Right renal pelvis (tissue), 4 donors: ENCODE results near the gene TDRD7. TPM values are rescaled to one million over a fixed set of nuclear protein-coding genes. Genes with fewer than 3 reads are reported as not detected.

Source experiments
- DNase-seq, 4 donors: peaks; one replicate each; pipeline ENCODE4 v3.0.0-alpha.2; 2013; ENCODE audit warnings: low read depth in 4 of 4, low spot score in 3 of 4, missing footprints in 1 of 4
- polyA plus RNA-seq, 4 donors: library from polyadenylated mRNA; unstranded; fragments of 120-200 nt; gene quantifications; one replicate each; pipeline ENCODE4 v1.2.1, GENCODE V29; 2013; ENCODE audit not compliant: insufficient read length in 4 of 4

Gene TDRD7
- polyA plus RNA-seq, 4 donors = 6.8 to 9.6 (median 8.3) TPM

DNA sequence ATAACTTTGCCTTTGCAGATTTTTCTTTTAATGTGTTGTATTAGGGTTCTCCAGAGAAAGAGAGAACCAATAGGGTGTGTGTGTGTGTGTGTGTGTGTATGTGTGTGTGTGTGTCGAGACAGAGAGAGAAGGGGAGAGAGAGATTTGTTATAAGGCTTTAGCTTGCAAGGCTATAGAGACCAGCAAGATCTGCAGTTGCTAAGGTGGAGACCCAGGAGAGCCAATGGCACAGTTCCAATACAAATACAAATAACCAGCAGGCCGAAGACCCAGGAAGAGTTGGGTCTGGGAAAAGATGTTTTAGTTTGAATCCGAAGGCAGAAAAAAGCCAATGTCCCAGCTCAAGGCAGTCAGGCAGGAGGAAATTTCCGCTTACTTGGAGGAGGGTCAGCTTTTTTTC lies 112.5 kb downstream of the TDRD7 start:
- no peak for DNase-seq

DNA sequence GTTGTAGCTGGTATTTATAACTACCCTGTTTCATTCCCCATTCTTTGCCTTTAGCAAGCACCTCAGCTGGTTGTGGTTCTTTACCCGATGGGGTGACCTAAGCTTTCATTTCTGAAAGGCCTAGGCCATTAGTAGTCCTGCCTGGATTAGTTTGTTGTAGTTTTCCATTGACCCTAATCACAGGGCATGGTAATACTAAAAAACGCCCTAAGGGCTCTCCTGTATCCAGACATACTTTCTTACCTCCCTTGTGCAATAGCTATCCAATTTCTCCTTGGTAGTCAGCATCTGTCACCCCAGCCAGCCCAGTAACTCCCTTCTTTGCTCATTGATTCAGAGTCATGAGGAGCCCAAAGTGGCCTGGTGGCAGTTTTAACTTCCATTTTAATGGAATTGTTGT lies 113.6 kb downstream of the TDRD7 start:
- no peak for DNase-seq

DNA sequence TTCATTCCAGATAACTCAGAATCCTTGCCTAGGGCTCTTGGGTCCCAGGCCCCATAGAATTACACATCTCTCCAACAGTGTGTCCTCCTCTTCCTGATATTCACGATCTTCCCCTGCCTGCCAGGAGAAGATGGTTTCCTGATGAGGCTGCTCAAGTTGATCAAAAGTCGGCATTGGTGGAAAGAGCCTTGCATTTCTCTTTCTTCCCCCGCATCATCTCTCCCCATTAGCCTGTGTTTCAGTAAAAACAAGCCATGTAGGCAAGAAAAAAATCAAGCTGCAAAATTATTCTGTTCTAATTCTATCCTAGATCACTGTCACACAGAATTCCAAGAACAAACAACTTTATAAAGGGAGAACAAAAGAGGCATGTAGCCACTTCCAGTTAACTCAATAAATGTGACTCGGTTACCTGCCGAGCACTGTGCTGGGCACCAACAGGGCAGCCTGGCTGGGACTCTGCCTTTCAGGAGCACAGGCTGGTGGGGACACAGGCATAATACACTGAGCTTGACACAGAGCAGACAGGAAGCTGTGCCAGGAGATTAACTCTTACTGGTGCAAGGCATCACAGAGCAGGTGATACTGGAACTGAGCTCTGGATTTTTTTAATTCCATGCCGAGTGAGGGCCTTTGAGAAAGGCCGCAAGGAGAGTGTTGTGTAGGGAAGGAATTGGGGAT lies 115.1 kb downstream of the TDRD7 start:
- no peak for DNase-seq

DNA sequence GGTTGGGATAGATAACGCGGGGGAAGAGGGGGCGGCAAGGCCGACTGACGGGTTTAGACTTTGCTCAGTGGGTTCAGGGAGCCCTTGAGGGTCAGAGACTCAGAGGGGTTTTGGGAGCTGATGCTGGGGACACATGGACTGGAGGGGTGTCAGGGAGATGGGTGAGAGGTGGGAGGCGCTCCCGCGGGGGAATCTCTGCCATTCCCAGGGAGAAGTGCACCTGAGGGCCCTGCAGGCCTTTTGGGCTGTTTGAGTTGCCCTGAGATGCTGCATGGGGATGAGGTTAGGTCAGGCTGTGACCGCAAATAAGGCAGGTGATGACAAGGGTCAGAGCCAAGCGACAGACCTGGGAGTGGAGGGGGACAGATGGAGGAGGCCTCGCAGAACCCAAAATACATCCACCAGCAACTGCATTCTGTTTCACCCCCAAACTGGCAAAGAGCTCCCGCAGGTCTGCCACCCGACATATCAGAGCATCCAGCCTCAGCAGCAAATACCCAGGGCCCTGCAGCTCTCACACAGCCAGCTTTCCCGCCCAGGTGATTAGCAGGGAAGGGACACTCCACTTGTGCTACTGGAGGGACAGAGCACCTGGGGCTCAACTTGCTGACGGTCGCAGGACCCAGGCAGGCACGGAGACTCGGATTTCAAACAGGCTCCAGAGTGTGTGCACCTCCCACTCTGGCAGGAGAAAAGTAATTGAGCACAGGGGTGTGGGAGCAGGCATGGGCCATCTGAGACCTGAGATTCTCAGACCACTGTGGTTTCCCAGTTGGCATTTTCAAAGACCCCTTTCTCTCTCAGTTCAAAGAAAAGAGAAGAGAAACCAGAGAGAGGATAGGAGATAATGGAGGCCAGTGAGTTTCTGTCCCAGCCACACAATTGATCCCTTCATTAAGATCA lies 116.0 kb downstream of the TDRD7 start:
- DNase-seq = peak in 1 of 4 donors; percentile 15

DNA sequence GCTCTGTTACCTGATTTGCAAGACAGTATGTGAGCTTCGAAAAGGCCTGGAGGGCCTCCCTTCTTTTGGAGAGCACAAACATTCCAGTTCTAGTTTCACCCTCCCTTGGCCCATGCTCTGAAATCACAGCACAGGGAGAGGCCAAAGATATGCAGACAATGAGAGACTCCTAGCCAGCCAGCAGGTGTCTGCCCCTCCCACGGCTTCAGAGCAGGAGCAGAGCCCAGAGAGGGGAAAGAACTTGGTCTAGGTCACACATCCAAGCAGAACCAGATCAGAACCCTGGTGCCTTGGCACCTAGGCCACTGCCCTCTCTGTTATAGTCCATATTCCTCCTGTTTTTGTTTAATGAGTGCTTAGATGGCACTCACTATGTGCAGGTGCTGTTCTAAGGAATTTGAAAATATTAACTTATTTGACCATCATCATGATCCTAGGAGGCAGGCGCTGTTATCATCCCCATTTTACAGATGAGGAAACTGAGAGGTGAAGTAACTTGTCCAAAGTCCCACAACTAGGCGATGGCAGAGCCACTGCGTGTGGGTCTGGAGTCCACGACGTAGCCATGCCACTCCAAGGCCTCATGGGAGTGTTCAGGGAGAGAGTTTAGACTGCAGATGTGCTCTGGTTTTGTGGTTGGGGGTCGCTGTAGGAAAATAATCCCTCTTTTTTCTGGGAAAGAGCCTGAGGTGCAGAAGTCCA lies 116.8 kb downstream of the TDRD7 start:
- no peak for DNase-seq

DNA sequence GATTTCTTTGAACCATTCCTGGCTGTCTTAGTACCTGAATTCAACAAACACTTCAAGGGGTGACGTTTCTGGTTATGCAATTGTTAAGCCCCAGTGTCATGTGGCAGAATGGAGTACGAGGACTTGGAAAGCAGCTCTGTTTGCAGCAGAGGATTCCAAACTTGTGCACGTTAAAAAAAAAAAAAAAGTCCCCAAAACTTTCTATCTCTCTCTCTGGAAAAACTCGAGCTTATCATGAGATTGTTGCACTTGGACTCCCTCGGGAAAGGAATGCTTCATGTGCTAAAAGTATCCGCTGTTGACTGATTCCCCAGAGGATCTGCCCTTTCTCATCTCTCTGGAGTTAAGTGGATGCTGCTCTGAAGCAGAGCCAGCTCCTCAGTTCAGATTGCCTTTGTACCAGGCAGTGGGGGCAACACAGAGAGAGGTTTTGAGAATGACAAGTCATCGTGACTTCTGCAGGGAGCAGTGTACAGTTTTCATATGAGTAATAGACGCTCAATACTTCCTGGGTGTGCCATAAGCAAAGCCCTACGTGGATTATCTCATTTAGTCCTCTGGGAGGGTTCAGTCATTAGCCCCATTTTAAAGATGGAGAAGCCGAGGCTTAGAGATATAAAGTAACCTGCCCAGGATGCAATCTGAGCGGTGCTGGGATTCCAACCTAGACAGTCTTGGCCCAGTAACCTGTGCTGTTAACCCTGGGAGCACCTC lies 117.6 kb downstream of the TDRD7 start:
- DNase-seq = no peak

DNA sequence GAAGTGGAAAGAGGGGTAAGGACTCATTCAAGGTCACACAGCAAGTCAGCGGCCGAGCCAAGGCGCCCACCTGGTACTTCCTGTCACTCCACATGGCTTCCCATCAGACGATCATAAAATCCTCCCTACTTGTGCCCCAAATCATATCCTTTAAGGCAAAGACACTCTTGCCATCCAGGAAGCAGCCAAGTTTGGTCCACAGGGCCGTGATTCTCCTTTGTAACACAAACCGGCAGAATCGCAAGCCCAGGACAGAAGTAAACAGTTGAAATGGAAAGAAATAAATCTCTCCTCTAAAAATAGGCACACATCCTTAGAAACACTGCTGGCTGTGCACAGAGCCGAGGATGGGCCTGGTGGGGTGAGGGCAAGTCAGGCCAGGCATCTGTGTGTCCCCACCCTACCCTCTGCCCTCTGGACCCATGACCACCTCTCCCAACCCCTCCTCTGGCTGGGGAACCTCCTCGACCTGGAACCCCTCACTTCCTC lies 120.0 kb downstream of the TDRD7 start:
- no peak for DNase-seq

DNA sequence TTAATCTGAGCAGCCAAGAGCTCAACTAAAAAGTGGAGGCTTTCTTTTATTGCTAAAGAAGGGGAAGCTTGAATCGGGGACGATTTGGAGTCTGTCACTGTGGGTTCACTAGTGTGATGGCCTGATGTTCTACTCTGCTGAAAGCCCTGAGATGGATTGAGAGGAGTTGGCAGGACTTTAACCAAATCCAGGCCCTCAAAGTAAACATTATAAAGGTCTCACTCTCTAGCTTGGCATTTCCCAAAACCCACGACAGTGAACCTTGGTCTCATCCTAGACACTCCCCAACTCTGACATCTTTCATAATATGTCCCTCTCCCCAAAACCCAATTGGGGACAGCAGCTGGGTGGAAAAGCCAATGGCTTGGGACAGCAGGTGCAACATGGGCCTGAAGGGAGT lies 122.3 kb downstream of the TDRD7 start:
- DNase-seq = no peak

DNA sequence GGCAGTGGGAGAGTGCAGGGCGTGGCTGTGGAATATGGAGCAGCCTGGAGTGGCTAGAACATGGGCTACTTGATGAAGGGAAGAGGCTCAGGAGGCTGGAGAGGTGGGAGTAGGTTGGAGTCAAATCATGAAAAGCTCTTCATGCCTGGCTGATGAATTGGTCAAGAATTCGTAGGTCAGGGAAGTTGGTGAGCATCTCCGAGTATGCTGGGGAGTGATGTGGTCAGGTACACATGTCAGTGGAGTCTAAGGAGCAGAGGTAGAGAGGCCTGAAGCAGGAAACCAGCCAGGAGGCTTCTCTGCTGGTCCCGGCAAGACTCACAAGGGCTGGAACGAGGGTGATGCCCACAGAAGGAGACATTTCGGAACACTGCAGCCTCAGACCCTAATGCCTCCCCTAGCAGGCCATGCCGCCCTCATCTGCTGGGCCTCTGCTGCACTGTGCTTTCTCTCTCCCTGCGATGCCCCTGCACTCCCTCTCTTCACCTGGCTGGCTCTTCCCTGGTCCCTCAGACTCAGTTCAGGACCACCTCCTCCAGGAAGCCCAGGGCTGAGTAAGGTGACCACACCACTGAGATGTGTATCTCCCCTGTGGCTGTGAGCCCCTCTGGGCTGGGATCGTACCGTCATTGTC lies 123.2 kb downstream of the TDRD7 start:
- no peak for DNase-seq

DNA sequence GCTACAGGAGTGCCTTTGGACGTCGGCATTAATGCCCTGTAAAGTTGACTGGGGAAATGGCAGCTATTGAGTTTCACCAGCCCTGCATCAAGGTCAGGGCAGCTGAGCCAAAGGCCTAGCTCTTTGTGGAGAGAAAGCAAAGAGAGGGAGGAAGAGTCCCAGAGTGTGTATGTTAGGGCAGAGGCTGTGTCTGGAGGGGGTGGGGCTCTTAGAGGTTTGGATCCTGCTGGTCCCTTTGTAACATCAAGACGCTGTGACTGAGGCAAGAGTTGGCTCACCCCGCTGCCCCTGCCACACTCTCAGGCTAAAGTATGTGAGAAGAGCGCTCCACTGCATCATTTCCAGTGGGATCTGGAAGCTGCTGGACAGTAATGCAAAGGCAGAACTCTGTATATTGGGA lies 123.9 kb downstream of the TDRD7 start:
- no peak for DNase-seq

DNA sequence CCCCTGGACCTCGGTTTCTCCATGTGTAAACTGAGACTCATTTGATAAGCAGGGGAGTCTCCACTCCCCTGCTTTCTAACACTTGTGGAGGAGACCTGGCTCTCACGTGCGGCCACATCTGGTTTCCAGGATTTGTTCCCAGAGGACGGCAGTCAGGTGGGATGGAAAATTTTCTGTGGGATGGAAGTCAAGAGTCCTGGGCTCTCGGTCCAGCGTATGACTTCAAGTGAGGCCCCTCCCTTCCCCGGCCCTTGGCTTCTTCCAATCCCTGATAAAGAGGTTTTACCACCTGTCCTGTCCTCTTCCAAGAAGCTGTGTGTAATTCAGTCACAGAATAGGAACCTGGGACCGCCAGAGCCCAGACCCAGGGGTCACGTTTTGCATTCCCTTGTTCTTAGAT lies 124.6 kb downstream of the TDRD7 start:
- DNase-seq = no peak

DNA sequence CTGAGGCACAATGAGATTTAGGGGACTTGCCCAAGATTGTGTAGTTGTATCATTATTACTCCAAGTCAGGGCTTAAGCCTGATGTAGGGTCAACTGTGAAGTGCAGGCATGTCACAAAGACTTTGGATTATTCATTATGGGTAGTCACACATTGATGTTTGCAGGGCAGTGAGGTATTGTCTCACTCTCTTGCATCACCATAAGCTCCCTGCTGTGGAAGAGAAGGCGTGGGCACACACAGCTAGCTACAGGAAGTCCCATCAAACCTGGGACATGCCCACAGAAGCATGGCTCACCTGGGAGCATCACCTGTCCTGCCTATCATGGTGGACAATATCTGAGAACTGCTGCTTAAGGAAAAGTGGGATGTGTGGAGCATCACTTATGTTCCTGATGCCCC lies 131.7 kb downstream of the TDRD7 start:
- no peak for DNase-seq

DNA sequence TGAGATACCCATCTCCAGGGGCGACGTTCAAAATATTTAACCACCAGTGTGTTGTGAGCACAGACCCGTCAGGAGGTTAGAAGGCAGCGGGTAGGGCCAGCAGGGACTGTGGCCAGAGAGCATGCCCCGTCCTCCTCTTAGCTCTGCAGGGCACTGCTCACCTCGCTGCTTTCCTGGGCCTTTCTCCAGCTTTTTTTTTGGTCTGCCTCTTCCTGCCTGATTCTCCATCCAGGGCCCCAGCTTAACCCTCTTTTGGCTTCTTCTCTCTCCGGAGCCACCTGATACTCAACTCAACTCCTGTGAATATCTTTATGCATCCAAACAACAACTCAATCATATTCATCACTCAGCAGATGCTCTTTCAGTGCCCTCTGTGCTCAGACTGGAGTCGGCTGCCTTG lies 133.6 kb downstream of the TDRD7 start:
- DNase-seq = no peak

Other genes with a start within 250 kb of the TDRD7 start
- 10 to 100 TPM in 2 of 4 donors, 1 to 10 TPM in 2; 7.6 to 19.4 (median 9.4) TPM for gene CCDC180, start 104.4 kb upstream of the TDRD7 start, polyA plus RNA-seq
- 1 to 10 TPM; 1.7 to 2.9 (median 2.2) TPM for gene TMOD1, start 89.6 kb downstream of the TDRD7 start, polyA plus RNA-seq
- gene TSTD2, start 221.3 kb downstream of the TDRD7 start, polyA plus RNA-seq = 10 to 100 TPM; 26.6 to 34.5 (median 33.3) TPM
- 10 to 100 TPM; 41.2 to 45.3 (median 44.3) TPM for gene NCBP1, start 221.7 kb downstream of the TDRD7 start, polyA plus RNA-seq